ENCODE measurements around the gene BROX.
"Not testable (repeated sequence)": the region's sequence is repeated elsewhere in the genome, so short reads cannot be mapped to it uniquely, and the experiment has no call there.

Gene BROX

GRCh38 chr1:222734740-222735139, 22.4 kb downstream of the BROX start:
- Histone ChIP-seq H3K4me3 (ENCODE audit: low read depth, low read length) (no peak overlapping the region), H3K27ac (no peak overlapping the region), H3K36me3 (replicated peaks) (peaks cover 40% of the 10 kb centered on the region), H3K27me3 (replicated peaks) (no peaks in the 10 kb centered on the region)
- TF ChIP-seq CTCF (IDR thresholded peaks at IDR 0.05; ENCODE audit: low read depth, low read length, missing control alignments): no peak
- DNase-seq: no peak
- in situ Hi-C loops (cut with HindIII; ENCODE audit: low pct_ligation_motif_present, low sequenced_read_pairs): no loop called here

- TF ChIP-seq CTCF (IDR thresholded peaks at IDR 0.05; ENCODE audit: low read depth, low read length, missing control alignments): no peak
- H3K27ac ChIP-seq: no peak overlapping the region
- H3K4me3 ChIP-seq (ENCODE audit: low read depth, low read length): no peak overlapping the region
- no peaks in the 10 kb centered on the region for H3K27me3 ChIP-seq (replicated peaks)
- in situ Hi-C loops (cut with HindIII; ENCODE audit: low pct_ligation_motif_present, low sequenced_read_pairs): no loop called here
- peaks cover 26% of the 10 kb centered on the region for H3K36me3 ChIP-seq (replicated peaks)
- no peak for DNase-seq
These were observed 24.1 kb downstream of the BROX start for GRCh38 chr1:222736470-222736869.

- Histone ChIP-seq H3K36me3 (replicated peaks) (peaks cover 23% of the 10 kb centered on the region), H3K27ac (no peak within 1 kb of the TSS), H3K4me3 (ENCODE audit: low read depth, low read length) (no peak within 1 kb of the TSS), H3K27me3 (replicated peaks) (no peaks in the 10 kb centered on the region)
- in situ Hi-C loops (cut with HindIII; ENCODE audit: low pct_ligation_motif_present, low sequenced_read_pairs): no loop called here
- DNase-seq: no peak
- no peak for TF ChIP-seq CTCF (IDR thresholded peaks at IDR 0.05; ENCODE audit: low read depth, low read length, missing control alignments)
These were observed 24.6 kb downstream of the BROX start, which contains the start of gene FAM177B for GRCh38 chr1:222736972-222737371. Gene FAM177B (plus strand): TSS chr1:222737202. CDS start chr1:222746546, 9,344 bp downstream.

- no peak for DNase-seq
- Histone ChIP-seq H3K27me3 (replicated peaks) (no peaks in the 10 kb centered on the region), H3K36me3 (replicated peaks) (peaks cover 2% of the 10 kb centered on the region), H3K4me3 (ENCODE audit: low read depth, low read length) (no peak overlapping the region), H3K27ac (no peak overlapping the region)
- TF ChIP-seq CTCF (IDR thresholded peaks at IDR 0.05; ENCODE audit: low read depth, low read length, missing control alignments): no peak
- in situ Hi-C loops (cut with HindIII; ENCODE audit: low pct_ligation_motif_present, low sequenced_read_pairs): no loop called here
These were observed 27.1 kb downstream of the BROX start for GRCh38 chr1:222739465-222739864.

GRCh38 chr1:222739929-222740328, 27.6 kb downstream of the BROX start:
- no peaks in the 10 kb centered on the region for H3K27me3 ChIP-seq (replicated peaks)
- no peak overlapping the region for H3K4me3 ChIP-seq (ENCODE audit: low read depth, low read length)
- no peak for TF ChIP-seq CTCF (IDR thresholded peaks at IDR 0.05; ENCODE audit: low read depth, low read length, missing control alignments)
- in situ Hi-C loops (cut with HindIII; ENCODE audit: low pct_ligation_motif_present, low sequenced_read_pairs): no loop called here
- no peak for DNase-seq
- H3K36me3 ChIP-seq (replicated peaks): no peaks in the 10 kb centered on the region
- no peak overlapping the region for H3K27ac ChIP-seq

DNA sequence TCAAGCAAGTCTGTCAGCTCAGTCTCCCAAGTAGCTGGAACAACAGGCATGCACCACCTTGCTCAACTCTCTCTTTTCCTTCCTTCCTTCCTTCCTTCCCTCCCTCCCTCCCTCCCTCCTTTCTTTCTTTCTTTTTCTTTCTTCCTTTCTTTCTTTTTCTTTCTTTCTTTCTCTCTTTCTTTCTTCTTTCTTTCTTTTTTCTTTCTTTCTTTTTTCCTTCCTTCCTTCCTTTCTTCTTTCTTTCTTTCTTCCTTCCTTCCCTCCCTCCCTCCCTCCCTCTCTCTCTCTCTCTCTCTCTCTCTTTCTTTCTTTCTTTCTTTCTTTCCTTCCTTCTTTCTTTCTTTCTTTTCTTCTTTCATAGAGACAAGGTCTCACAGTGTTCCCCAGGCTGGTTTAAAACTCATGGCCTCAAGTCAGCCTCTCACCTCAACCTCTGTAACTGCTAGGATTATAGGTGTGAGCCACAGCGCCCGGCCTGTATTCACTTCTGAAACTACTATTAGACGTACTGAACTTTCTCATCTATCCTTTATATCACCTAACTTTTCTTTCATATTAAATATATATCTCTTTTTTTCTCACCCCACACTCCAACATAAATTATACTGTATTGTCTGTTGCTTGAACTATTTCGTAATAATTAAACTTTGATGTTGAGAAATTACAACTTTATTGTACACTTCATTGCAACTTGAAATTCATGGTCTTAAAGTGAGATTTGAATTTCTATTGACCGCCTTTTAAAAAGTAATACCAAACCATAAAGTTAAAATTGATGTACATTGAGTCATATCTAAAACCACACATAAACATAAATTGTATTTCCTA, 29.5 kb downstream of the BROX start:
- H3K27ac ChIP-seq; DNase-seq; H3K36me3 ChIP-seq (replicated peaks); H3K27me3 ChIP-seq (replicated peaks); H3K4me3 ChIP-seq (ENCODE audit: low read depth, low read length); in situ Hi-C loops (cut with HindIII; ENCODE audit: low pct_ligation_motif_present, low sequenced_read_pairs): not testable (repeated sequence)
